Middle frontal gyrus (tissue), 1 donor: ENCODE measurements around the gene ZBTB32.
"Not testable (repeated sequence)": the region's sequence is repeated elsewhere in the genome, so short reads cannot be mapped to it uniquely, and the experiment has no call there.

Source experiments
- DNase-seq: peaks from one replicate; pipeline ENCODE4 v3.0.0-alpha.2; 2015; ENCODE audit warnings: low spot score; ENCODE audit errors: extremely low spot score

Gene ZBTB32

GRCh38 chr19:35720163-35720524, 15.8 kb downstream of the ZBTB32 start:
- DNase-seq: no peak

GRCh38 chr19:35720648-35721047, 16.3 kb downstream of the ZBTB32 start:
- no peak for DNase-seq

GRCh38 chr19:35721374-35721773, 17.0 kb downstream of the ZBTB32 start:
- DNase-seq: no peak

- DNase-seq: no peak
These were observed 18.1 kb downstream of the ZBTB32 start for GRCh38 chr19:35722461-35722860.

GRCh38 chr19:35722897-35723296, 18.5 kb downstream of the ZBTB32 start:
- no peak for DNase-seq

GRCh38 chr19:35723671-35724070, 19.3 kb downstream of the ZBTB32 start:
- no peak for DNase-seq

GRCh38 chr19:35724132-35724531, 19.8 kb downstream of the ZBTB32 start:
- DNase-seq: not testable (repeated sequence)

- DNase-seq: no peak
These were observed 20.2 kb downstream of the ZBTB32 start for GRCh38 chr19:35724560-35724959.

GRCh38 chr19:35725216-35725861, 21.0 kb downstream of the ZBTB32 start:
- DNase-seq: no peak

- no peak for DNase-seq
These were observed 22.9 kb downstream of the ZBTB32 start for GRCh38 chr19:35727053-35727955.

- no peak for DNase-seq
These were observed 23.8 kb downstream of the ZBTB32 start for GRCh38 chr19:35727956-35728706.

GRCh38 chr19:35729021-35729420, 24.7 kb downstream of the ZBTB32 start:
- no peak for DNase-seq

GRCh38 chr19:35729763-35730162, 25.4 kb downstream of the ZBTB32 start:
- no peak for DNase-seq

- no peak for DNase-seq
These were observed 26.0 kb downstream of the ZBTB32 start for GRCh38 chr19:35730326-35730725.

GRCh38 chr19:35731353-35731752, 27.0 kb downstream of the ZBTB32 start:
- no peak for DNase-seq

- DNase-seq: no peak
These were observed 27.5 kb downstream of the ZBTB32 start for GRCh38 chr19:35731779-35732405.

GRCh38 chr19:35732540-35733179, 28.3 kb downstream of the ZBTB32 start:
- DNase-seq: no peak

GRCh38 chr19:35733180-35734125, 29.1 kb downstream of the ZBTB32 start:
- DNase-seq: no peak

GRCh38 chr19:35734273-35734672, 29.9 kb downstream of the ZBTB32 start:
- no peak for DNase-seq

GRCh38 chr19:35734889-35735288, 30.5 kb downstream of the ZBTB32 start:
- no peak for DNase-seq
